GF-D8 (cell line): ENCODE measurements around the gene ACBD6.
"Not testable (repeated sequence)": the region's sequence is repeated elsewhere in the genome, so short reads cannot be mapped to it uniquely, and the experiment has no call there.

Experiments
- DNase-seq: peaks from one replicate; lab custom pipeline; 2025; lab: John Stamatoyannopoulos, UW

The ACBD6 gene, protein sequence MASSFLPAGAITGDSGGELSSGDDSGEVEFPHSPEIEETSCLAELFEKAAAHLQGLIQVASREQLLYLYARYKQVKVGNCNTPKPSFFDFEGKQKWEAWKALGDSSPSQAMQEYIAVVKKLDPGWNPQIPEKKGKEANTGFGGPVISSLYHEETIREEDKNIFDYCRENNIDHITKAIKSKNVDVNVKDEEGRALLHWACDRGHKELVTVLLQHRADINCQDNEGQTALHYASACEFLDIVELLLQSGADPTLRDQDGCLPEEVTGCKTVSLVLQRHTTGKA

GRCh38 chr1:180502361-180503279 is at the start of gene ACBD6:
Gene ACBD6, minus strand, starts transcription at chr1:180502577. Its CDS starts 311 bp downstream, at chr1:180502266.
- DNase-seq = peak; percentile 64

- DNase-seq = no peak
Observed at GRCh38 chr1:180551997-180552396, 49.6 kb upstream of the ACBD6 start.

DNA sequence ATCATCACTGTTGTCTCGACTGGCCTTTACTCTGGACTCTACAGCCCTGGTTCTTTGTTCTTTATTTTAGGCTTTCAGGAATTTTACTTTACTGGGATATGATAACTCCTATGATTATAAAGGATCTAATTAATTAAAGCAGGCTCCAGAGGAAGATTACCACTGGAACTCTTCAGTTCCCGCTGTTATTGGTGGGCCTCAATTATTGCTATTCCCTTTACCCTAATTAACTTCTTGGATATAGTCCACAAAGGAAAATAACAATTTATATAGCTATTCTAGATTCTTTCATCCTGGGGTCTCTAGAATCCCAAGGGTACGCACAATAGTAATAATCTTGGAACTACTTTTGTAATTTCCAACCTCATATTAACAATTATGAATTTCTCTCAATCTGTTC is 47.9 kb upstream of the ACBD6 start:
- DNase-seq = no peak

DNA sequence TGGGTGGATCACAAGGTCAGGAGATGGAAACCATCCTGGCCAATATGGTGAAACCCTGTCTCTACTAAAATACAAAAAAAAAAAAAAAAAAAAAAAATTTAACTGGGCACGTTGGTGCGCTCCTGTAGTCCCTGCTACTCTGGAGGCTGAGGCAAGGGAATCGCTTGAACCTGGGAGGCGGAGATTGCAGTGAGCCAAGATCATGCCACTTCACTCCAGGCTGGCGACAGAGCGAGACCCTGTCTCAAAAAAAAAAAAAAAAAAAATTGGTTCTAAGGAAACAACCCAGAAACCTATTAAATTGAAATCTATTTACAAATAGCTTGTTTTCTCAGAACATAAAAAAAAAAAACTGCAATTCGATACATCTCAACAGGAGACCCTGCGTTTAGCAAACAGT is 47.4 kb upstream of the ACBD6 start:
- DNase-seq = not testable (repeated sequence)

- DNase-seq = no peak
Observed at GRCh38 chr1:180548686-180549317, 46.4 kb upstream of the ACBD6 start.

GRCh38 chr1:180545991-180546390 is 43.6 kb upstream of the ACBD6 start:
- no peak for DNase-seq

DNA sequence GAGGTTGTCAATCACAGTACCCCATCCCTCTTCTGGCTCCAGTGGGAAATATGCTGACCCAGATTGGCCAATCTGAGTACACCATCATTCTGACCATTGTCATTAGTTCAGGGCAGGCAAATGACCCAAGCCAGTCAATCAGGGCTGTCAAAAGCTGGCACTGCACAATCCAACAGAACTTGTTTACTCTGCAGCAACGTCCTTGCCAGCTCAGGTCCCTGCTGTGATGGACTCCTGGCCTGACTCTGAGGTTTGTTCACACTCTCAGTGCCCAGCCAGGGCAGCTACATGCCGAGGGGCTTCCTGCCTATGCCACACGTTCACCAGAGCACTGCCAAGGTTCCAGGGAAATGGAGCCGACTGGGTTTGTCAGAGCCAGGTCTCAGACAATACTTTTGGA is 41.7 kb upstream of the ACBD6 start:
- DNase-seq = no peak

DNA sequence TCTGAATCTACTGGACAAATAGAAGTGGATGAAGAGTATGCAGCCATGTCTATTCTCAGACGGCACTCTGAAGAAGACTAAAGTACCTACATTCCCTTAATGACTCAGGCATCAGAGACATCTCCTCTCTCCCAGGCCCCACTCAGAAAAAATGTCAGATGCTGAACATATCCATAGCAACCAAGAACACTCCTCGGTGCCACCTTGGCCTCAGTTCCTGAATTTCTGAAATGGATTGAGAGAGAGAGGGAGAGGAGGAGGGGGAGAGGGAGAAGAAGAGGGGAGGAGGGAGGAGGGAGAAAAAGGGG is 40.4 kb upstream of the ACBD6 start:
- no peak for DNase-seq

- no peak for DNase-seq
Observed at GRCh38 chr1:180542113-180542837, 39.9 kb upstream of the ACBD6 start.

- no peak for DNase-seq
Observed at GRCh38 chr1:180540697-180541594, 38.6 kb upstream of the ACBD6 start.

- DNase-seq = no peak
Observed at GRCh38 chr1:180539136-180539535, 36.8 kb upstream of the ACBD6 start.

GRCh38 chr1:180536821-180537372 is 34.5 kb upstream of the ACBD6 start:
- no peak for DNase-seq

DNA sequence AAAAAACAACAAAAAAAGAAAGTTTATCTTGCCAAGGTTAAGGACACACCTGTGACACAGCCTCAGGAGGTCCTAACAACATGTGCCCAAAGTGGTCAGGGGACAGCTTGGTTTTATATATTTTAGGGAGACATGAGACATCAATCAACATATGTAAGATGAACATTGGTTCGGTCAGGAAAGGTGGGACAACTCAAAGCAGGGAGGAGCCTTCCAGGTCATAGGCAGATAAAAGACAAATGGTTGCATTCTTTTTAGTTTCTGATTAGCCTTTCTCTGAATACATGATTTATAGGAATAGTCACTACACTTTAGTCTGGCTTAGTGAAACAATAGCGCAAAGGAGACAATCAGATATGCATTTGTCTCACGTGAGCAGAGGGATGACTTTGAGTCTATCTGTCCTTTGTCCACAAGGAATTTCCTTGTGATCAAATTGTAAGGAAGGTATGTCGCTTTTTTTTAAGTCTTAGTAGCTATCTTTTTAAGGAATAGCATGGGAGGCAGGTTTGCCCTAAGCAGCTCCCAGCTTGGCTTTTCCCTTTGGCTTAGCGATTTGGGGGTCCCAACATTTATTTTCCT is 33.1 kb upstream of the ACBD6 start:
- no peak for DNase-seq

GRCh38 chr1:180534214-180534613 is 31.8 kb upstream of the ACBD6 start:
- DNase-seq = no peak

DNA sequence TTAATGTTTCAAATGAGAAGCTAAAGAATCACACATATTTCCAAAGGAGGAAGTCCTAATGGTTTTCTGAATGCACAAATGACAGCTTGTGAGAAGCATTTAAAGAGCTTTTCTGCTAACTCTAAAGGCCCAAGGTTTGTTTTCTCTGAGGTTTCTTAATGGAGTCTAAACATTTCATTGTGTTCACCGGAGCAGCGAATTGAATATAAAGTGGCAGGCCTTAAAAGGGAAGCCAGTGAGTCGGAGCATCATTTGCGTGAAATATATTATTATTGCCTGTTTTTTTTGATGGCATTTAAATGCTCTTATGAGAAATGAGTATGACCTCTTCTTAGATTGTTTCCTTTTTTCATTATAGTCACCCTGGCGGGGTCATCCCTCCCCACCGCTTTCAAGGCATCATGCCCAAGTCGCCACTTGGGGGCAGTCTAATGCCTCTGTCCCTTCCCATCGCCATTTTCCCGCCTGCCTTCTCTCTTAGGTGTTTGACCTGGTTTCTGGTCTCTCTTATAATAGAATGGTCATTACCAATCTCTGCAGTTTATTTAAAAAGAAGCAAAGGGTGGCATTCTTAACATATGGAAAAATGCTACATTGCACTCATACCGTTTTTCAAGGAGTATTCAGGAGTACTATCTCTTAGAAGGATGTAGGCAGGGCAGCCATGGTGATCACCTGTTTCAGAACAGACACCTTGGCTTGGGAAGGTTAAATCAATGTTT is 31.1 kb upstream of the ACBD6 start:
- DNase-seq = no peak

DNA sequence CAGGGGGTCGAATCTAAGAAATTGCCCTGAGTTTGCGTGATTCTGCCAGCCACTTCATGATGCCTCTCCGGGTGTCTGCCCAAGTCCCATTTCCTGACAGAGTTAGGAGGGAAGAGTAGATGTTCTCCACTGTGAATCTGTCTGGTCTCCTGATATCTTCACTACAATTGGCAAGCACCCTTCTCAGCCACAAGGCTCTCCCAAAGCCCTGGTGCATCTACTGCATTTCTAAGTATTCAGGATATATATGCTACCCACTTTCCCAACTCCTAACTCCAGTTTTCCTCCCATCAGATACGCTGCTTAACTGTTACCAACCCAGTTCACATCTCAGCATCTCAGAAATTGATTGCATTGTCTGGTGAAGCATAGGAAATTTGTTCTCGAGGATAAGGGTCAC is 30.5 kb upstream of the ACBD6 start:
- DNase-seq = no peak

DNA sequence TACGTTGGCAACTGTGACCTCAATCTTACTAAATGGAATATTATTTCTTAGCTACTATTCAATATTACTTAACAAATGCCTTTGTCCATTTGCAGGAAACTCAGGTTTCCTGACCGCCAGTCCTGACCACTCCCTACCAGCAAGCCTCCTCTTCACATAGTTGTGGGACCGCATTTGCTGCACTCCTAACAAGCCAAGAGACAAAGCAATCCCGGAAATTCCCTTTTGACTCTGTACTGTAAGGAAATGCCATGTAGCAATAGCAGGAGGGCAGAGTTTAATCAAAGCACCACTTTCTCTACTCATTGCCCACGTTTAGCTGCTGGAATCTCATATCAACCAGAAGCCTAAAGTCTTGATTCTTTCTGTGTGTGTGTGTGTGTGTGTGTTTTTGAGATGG is 28.1 kb upstream of the ACBD6 start:
- no peak for DNase-seq

- DNase-seq = no peak
Observed at GRCh38 chr1:180528868-180529470, 26.6 kb upstream of the ACBD6 start.

DNA sequence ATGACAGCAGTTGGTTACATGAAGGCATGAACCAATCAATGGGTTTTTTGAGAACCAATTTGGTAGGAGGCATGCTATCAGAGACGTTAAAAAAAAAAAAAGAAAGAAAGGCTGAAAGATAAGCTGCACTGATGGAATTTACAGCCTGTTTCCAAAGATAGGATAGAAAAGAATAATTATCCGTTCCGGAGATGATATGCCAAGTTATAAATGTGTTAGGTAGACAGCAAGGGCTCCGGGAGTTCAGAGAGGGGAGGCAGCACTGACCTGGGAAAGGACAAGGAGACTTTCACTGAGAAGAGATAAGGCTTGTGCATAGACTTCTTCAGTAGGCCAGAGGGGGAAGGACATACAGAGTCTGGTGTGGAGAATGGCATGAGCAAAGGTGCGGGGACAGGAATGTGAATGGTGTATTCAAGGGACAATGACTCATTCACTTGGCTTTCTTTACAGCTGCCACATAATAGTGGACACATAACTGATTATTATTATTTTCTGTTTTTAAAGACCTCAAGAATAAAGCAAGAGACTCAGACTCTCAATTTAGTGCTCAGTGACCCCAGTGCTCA is 24.8 kb upstream of the ACBD6 start:
- no peak for DNase-seq
